Vagina (tissue), 2 donors: ENCODE results near the gene TASP1. TPM values are rescaled to one million over a fixed set of nuclear protein-coding genes. Genes with fewer than 3 reads are reported as not detected.

Source experiments
- DNase-seq, 2 donors: peaks; one replicate each; pipeline ENCODE4 v3.0.0-alpha.2; 2017; ENCODE audit errors: extremely low spot score in 2 of 2
- H3K27ac ChIP-seq: fragments of 200-600 bp; sonication (generic); one replicate; pipeline ENCODE4 v1.5.1; 2019
- H3K27me3 ChIP-seq: fragments of 200-600 bp; sonication (generic); one replicate; pipeline ENCODE4 v1.5.1; 2019
- H3K36me3 ChIP-seq, 2 donors: fragments of 200-600 bp; sonication (generic); one replicate each; pipeline ENCODE4 v1.5.1; 2017 to 2019
- H3K4me1 ChIP-seq: fragments of 200-600 bp; sonication (generic); one replicate; pipeline ENCODE4 v1.5.1; 2019
- H3K4me3 ChIP-seq, 2 donors: fragments of 200-600 bp; sonication (generic); 1 replicate in 1 of 2; 2 replicates in 1 of 2; pipeline ENCODE4 v1.5.1; 2016 to 2019
- H3K9me3 ChIP-seq: fragments of 200-600 bp; sonication (generic); one replicate; pipeline ENCODE4 v1.5.1; 2019
- POLR2A ChIP-seq, 2 donors: fragments of 450-650 bp; IDR thresholded peaks; one replicate each; pipeline ENCODE4 v1.6.1; 2017; ENCODE audit warnings: antibody characterized with exemption in 2 of 2, mild to moderate bottlenecking in 2 of 2, moderate library complexity in 2 of 2
- POLR2AphosphoS5 ChIP-seq, 2 donors: sonication (generic); formaldehyde crosslinking; IDR thresholded peaks; one replicate each; pipeline ENCODE4 v1.9.0; 2017; ENCODE audit warnings: antibody characterized with exemption in 2 of 2, mild to moderate bottlenecking in 2 of 2, low read depth in 1 of 2; ENCODE audit not compliant: insufficient read depth in 1 of 2
- intact Hi-C: fragments of 100-400 bp; cut with DNase I; formaldehyde crosslinking; loops from one replicate; pipeline ENCODE4 v1.15.1; 2023
- total RNA-seq: library from RNA; depleted of rRNA; stranded (reverse); fragments of >200 nt; gene quantifications from one replicate; pipeline ENCODE4 v1.2.3, GENCODE V29; 2016
- TF ChIP-seq, protein P1 (sequence below), 3 experiments: fragments of 450-650 bp in 2 of 3; fragments of 200-600 bp in 1 of 3; sonication (generic) in 1 of 3; IDR thresholded peaks; one replicate each; pipeline ENCODE4 v1.5.1; 2017 to 2019; ENCODE audit warnings: antibody characterized with exemption in 3 of 3, mild to moderate bottlenecking in 2 of 3, moderate library complexity in 2 of 3

TASP1 gene
- total RNA-seq, 1 donor from 2014 or later, result 12.5 TPM

- no peak for TF ChIP-seq POLR2AphosphoS5 (IDR thresholded peaks at IDR 0.05; ENCODE audit: insufficient read depth in 1 of 2, low read depth in 1 of 2)
- TF ChIP-seq POLR2A (IDR thresholded peaks at IDR 0.05), result no peak
- TF ChIP-seq, protein P1, sequence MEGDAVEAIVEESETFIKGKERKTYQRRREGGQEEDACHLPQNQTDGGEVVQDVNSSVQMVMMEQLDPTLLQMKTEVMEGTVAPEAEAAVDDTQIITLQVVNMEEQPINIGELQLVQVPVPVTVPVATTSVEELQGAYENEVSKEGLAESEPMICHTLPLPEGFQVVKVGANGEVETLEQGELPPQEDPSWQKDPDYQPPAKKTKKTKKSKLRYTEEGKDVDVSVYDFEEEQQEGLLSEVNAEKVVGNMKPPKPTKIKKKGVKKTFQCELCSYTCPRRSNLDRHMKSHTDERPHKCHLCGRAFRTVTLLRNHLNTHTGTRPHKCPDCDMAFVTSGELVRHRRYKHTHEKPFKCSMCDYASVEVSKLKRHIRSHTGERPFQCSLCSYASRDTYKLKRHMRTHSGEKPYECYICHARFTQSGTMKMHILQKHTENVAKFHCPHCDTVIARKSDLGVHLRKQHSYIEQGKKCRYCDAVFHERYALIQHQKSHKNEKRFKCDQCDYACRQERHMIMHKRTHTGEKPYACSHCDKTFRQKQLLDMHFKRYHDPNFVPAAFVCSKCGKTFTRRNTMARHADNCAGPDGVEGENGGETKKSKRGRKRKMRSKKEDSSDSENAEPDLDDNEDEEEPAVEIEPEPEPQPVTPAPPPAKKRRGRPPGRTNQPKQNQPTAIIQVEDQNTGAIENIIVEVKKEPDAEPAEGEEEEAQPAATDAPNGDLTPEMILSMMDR (IDR thresholded peaks at IDR 0.05), result no peak
- no peak for DNase-seq
- Histone ChIP-seq H3K27me3 (no peaks in the 10 kb centered on the region), H3K4me3 (no peak overlapping the region), H3K4me1 (peaks cover 7% of the 10 kb centered on the region), H3K27ac (no peak overlapping the region), H3K36me3 (no peaks in the 10 kb centered on the region), H3K9me3 (no peaks in the 10 kb centered on the region)
- intact Hi-C loops, result no loop called here
These were observed 216.1 kb downstream of the TASP1 start for GRCh38 chr20:13422637-13423036.

GRCh38 chr20:13420625-13421024, 218.1 kb downstream of the TASP1 start:
- H3K27ac ChIP-seq, result no peak overlapping the region
- peaks cover 24% of the 10 kb centered on the region for H3K4me1 ChIP-seq
- H3K4me3 ChIP-seq, result no peak overlapping the region
- no peaks in the 10 kb centered on the region for H3K9me3 ChIP-seq
- no peaks in the 10 kb centered on the region for H3K36me3 ChIP-seq
- H3K27me3 ChIP-seq, result no peaks in the 10 kb centered on the region
- TF ChIP-seq POLR2AphosphoS5 (IDR thresholded peaks at IDR 0.05; ENCODE audit: insufficient read depth in 1 of 2, low read depth in 1 of 2), result no peak
- TF ChIP-seq, protein P1 (IDR thresholded peaks at IDR 0.05), result no peak
- no peak for TF ChIP-seq POLR2A (IDR thresholded peaks at IDR 0.05)
- no peak for DNase-seq
- intact Hi-C loops, result no loop called here

GRCh38 chr20:13419477-13419876, 219.3 kb downstream of the TASP1 start:
- no peaks in the 10 kb centered on the region for H3K27me3 ChIP-seq
- DNase-seq, result no peak
- intact Hi-C loops, result no loop called here
- TF ChIP-seq POLR2AphosphoS5 (IDR thresholded peaks at IDR 0.05; ENCODE audit: insufficient read depth in 1 of 2, low read depth in 1 of 2) (no peak), POLR2A (IDR thresholded peaks at IDR 0.05) (no peak)
- TF ChIP-seq, protein P1 (IDR thresholded peaks at IDR 0.05), result no peak
- H3K27ac ChIP-seq, result no peak overlapping the region
- H3K9me3 ChIP-seq, result no peaks in the 10 kb centered on the region
- no peak overlapping the region for H3K4me3 ChIP-seq
- no peaks in the 10 kb centered on the region for H3K36me3 ChIP-seq
- H3K4me1 ChIP-seq, result peaks cover 24% of the 10 kb centered on the region

DNA sequence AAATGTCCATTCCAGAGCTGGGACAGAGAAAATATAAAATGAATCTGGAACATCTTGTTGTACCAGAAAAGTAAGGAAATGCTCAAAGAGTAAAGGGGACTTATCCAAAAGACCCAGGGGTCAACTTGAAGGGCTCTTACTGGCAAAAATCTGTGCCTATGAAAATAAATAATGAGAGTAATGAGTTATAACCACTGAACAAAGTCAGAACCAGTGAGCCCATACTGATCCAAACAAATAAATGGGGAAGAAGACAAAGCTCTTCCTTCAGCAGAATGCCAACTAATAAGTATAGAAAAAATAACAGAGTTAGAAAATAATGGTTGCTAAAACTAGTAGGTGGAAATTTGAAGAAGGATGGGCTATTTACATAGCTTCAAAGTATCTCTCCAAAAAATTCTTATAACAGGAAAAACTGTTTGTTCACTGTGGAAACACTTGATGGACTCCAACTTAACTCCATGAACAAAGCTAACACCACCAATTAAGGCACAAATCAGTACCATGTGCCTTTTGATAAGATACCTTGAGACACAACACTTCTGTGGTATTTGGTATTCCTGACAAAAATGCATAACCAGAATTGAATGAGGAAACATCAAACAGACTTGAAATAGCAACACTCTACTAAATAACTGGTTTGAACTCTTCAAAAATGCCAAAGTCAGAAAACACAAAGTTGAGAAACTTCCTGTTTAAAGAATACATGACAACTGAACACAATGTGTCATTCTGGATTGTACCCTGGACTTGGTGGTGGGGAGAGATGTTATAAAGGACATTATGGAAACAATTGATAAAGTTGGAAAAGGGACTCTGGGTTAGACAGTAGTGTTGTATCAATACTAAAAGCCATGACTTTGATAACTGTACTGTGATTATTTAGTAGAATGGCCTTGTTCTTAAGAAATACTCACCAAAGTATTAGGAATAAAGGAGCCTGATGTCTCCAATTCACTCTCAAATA, 220.2 kb downstream of the TASP1 start:
- TF ChIP-seq POLR2A (IDR thresholded peaks at IDR 0.05), result no peak
- TF ChIP-seq, protein P1 (IDR thresholded peaks at IDR 0.05), result no peak
- no peak for TF ChIP-seq POLR2AphosphoS5 (IDR thresholded peaks at IDR 0.05; ENCODE audit: insufficient read depth in 1 of 2, low read depth in 1 of 2)
- Histone ChIP-seq H3K9me3 (no peaks in the 10 kb centered on the region), H3K4me3 (no peak overlapping the region), H3K27me3 (no peaks in the 10 kb centered on the region), H3K36me3 (no peaks in the 10 kb centered on the region), H3K4me1 (peaks cover 24% of the 10 kb centered on the region), H3K27ac (no peak overlapping the region)
- DNase-seq, result no peak
- intact Hi-C loops, result no loop called here

DNA sequence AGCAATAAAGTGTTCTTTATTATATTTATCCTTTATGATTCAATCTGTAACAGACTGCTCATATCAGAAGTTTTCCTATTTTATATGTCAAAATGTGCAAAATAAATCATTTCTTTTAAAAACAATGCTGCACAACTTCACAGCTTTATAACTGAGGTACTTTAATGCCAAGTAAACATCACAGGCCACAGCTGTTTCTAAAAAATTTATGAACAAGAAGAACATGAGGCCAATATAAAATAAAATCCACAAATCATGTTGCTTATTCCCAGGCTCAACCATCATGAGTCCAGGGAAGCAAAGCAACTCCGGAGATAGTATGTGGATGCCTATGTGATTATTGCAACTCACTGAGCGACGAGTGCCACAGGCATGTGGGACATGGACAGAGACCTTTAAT, 222.2 kb downstream of the TASP1 start:
- no peaks in the 10 kb centered on the region for H3K36me3 ChIP-seq
- intact Hi-C loops, result no loop called here
- no peak overlapping the region for H3K4me3 ChIP-seq
- TF ChIP-seq POLR2AphosphoS5 (IDR thresholded peaks at IDR 0.05; ENCODE audit: insufficient read depth in 1 of 2, low read depth in 1 of 2) (no peak), POLR2A (IDR thresholded peaks at IDR 0.05) (no peak)
- TF ChIP-seq, protein P1 (IDR thresholded peaks at IDR 0.05), result no peak
- no peaks in the 10 kb centered on the region for H3K9me3 ChIP-seq
- H3K27me3 ChIP-seq, result no peaks in the 10 kb centered on the region
- peaks cover 24% of the 10 kb centered on the region for H3K4me1 ChIP-seq
- DNase-seq, result no peak
- H3K27ac ChIP-seq, result no peak overlapping the region
